HCT116 (cell line): ENCODE measurements around the gene PROKR2. TPM values are rescaled to one million over a fixed set of nuclear protein-coding genes. Genes with fewer than 3 reads are reported as not detected.

Experiments
- ATAC-seq: fragments of 200-7000 bp; cut with Tn5 transposase; 2 replicates; pipeline ENCODE4 v1.9.1; 2020; ENCODE audit warnings: mild to moderate bottlenecking, moderate library complexity
- BruUV-seq: library from RNA; stranded (reverse); fragments of 400-500 nt; replicated peaks from 2 replicates; lab custom pipeline; 2021; lab: Mats Ljungman, UMichigan
- CTCF ChIA-PET: fragments of 300-600 bp; sonication (Branson Sonifier 250); formaldehyde crosslinking; loops from one replicate; lab custom pipeline; 2021; ENCODE audit warnings: antibody characterized with exemption; lab: Charles Lee
- POLR2A ChIA-PET: fragments of 300-600, 350-600 bp; sonication (Branson Sonifier 250); formaldehyde crosslinking; loops from one replicate; lab custom pipeline; 2021; ENCODE audit warnings: antibody characterized with exemption; lab: Charles Lee
- RAD21 ChIA-PET, 2 experiments: fragments of 300-600 bp; sonication (Branson Sonifier 250); formaldehyde crosslinking; loops; one replicate each; lab custom pipeline; 2023; ENCODE audit warnings: low total read pairs in 2 of 2; ENCODE audit not compliant: uncharacterized antibody in 2 of 2, unreplicated experiment in 2 of 2, low non-redundant PET in 1 of 2; lab: Charles Lee
- DNase-seq: peaks from one replicate; pipeline ENCODE4 v3.0.0-alpha.2; 2010; ENCODE audit warnings: low read depth, low spot score
- H2AFZ ChIP-seq: fragments of 200-600 bp; shearing (Covaris generic), sonication (generic); 2 replicates; pipeline ENCODE4 v1.6.1; 2017; ENCODE audit warnings: low read depth, mixed run types, mixed read lengths, antibody characterized with exemption, low read length; ENCODE audit not compliant: poor library complexity, severe bottlenecking
- H3K27ac ChIP-seq: 2 replicates; pipeline ENCODE4 v1.5.1; 2012; ENCODE audit warnings: low read depth, low read length
- H3K27me3 ChIP-seq: fragments of 200-600 bp; sonication (generic); 2 replicates; pipeline ENCODE4 v1.6.1; 2016; ENCODE audit warnings: mixed run types, low read length, mixed read lengths; ENCODE audit not compliant: insufficient read depth
- H3K36me3 ChIP-seq, 2 experiments: fragments of 200-500 bp in 1 of 2; fragments of 200-600 bp in 1 of 2; sonication (Bioruptor generic) in 1 of 2; sonication (generic) in 1 of 2; 2 replicates each; pipeline versions ENCODE4 v1.5.1 to v1.6.1; 2014 to 2016; ENCODE audit warnings: low read length in 2 of 2, inconsistent platforms in 1 of 2, mixed read lengths in 1 of 2, mixed run types in 1 of 2; ENCODE audit not compliant: insufficient read depth in 2 of 2, control insufficient read depth in 1 of 2
- H3K4me1 ChIP-seq, 2 experiments: fragments of 200-600 bp in 1 of 2; sonication (generic) in 1 of 2; 2 replicates each; pipeline versions ENCODE4 v1.5.1 to v1.6.1; 2012 to 2017; ENCODE audit warnings: low read length in 2 of 2, inconsistent platforms in 1 of 2, mild to moderate bottlenecking in 1 of 2, mixed read lengths in 1 of 2, mixed run types in 1 of 2, moderate library complexity in 1 of 2; ENCODE audit not compliant: insufficient read depth in 2 of 2, control insufficient read depth in 1 of 2
- H3K4me2 ChIP-seq: fragments of 200-600 bp; sonication (generic); 2 replicates; pipeline ENCODE4 v1.6.1; 2017; ENCODE audit warnings: mixed run types, low read length, mixed read lengths
- H3K4me3 ChIP-seq, 2 experiments: fragments of 200-600 bp in 1 of 2; sonication (generic) in 1 of 2; replicated peaks in 1 of 2; 2 replicates each; pipeline ENCODE4 v1.5.1; 2011 to 2016; ENCODE audit warnings: low read length in 2 of 2, control low read depth in 1 of 2, low read depth in 1 of 2, mild to moderate bottlenecking in 1 of 2, mixed read lengths in 1 of 2, mixed run types in 1 of 2
- H3K79me2 ChIP-seq: fragments of 200-600 bp; sonication (generic); 2 replicates; pipeline ENCODE4 v1.6.1; 2017; ENCODE audit warnings: mild to moderate bottlenecking, mixed run types, low read length, moderate library complexity, mixed read lengths; ENCODE audit not compliant: insufficient read depth
- H3K9ac ChIP-seq: fragments of 200-600 bp; sonication (generic); 2 replicates; pipeline ENCODE4 v1.6.1; 2016; ENCODE audit warnings: low read length, mixed read lengths
- H3K9me2 ChIP-seq: fragments of 200-600 bp; sonication (generic), shearing (Covaris generic); 2 replicates; pipeline ENCODE4 v1.6.1; 2017; ENCODE audit warnings: mixed run types, mild to moderate bottlenecking, moderate library complexity; ENCODE audit not compliant: insufficient read depth
- H3K9me3 ChIP-seq, 2 experiments: fragments of 200-500 bp in 1 of 2; fragments of 200-600 bp in 1 of 2; sonication (Bioruptor generic) in 1 of 2; sonication (generic) in 1 of 2; 2 replicates each; pipeline ENCODE4 v1.6.1; 2014 to 2017; ENCODE audit warnings: low read length in 2 of 2, mixed read lengths in 2 of 2, inconsistent platforms in 1 of 2, low read depth in 1 of 2, mild to moderate bottlenecking in 1 of 2, mixed run types in 1 of 2, moderate library complexity in 1 of 2; ENCODE audit not compliant: control insufficient read depth in 1 of 2, insufficient read depth in 1 of 2
- H4K20me1 ChIP-seq: fragments of 200-600 bp; sonication (generic), shearing (Covaris generic); 2 replicates; pipeline ENCODE4 v1.6.1; 2017; ENCODE audit warnings: mixed run types, mild to moderate bottlenecking, moderate library complexity; ENCODE audit not compliant: insufficient read depth
- CBX3 ChIP-seq: IDR thresholded peaks from 2 replicates; pipeline ENCODE4 v1.6.1; 2012; ENCODE audit warnings: low read depth
- CEBPB ChIP-seq: IDR thresholded peaks from 2 replicates; pipeline ENCODE4 v1.6.1; 2012; ENCODE audit warnings: low read depth
- CTCF ChIP-seq, 3 experiments: fragments of 200-600 bp in 1 of 3; sonication (generic) in 1 of 3; IDR thresholded peaks in 2 of 3; conservative IDR thresholded peaks in 1 of 3; 2 replicates each; pipeline ENCODE4 v1.5.1; 2012 to 2017; ENCODE audit warnings: low read depth in 2 of 3, low read length in 2 of 3, antibody characterized with exemption in 1 of 3, borderline replicate concordance in 1 of 3, control low read depth in 1 of 3, mild to moderate bottlenecking in 1 of 3, mixed read lengths in 1 of 3, mixed run types in 1 of 3, moderate library complexity in 1 of 3; ENCODE audit not compliant: insufficient read depth in 1 of 3
- EZH2phosphoT487 ChIP-seq: fragments of 200-600 bp; IDR thresholded peaks from 2 replicates; pipeline ENCODE4 v1.6.1; 2018; ENCODE audit warnings: antibody characterized with exemption, borderline replicate concordance
- FOSL1 ChIP-seq: IDR thresholded peaks from 2 replicates; pipeline ENCODE4 v1.6.1; 2012; ENCODE audit warnings: low read depth
- MAX ChIP-seq: IDR thresholded peaks from 2 replicates; pipeline ENCODE4 v1.6.1; 2012
- REST ChIP-seq: IDR thresholded peaks from 2 replicates; pipeline ENCODE4 v1.6.1; 2012; ENCODE audit warnings: low read depth
- SIN3A ChIP-seq: IDR thresholded peaks from 2 replicates; pipeline ENCODE4 v1.6.1; 2012; ENCODE audit warnings: low read depth
- SP1 ChIP-seq: IDR thresholded peaks from 2 replicates; pipeline ENCODE4 v1.6.1; 2012; ENCODE audit warnings: low read depth
- YY1 ChIP-seq: IDR thresholded peaks from 2 replicates; pipeline ENCODE4 v1.6.1; 2011; ENCODE audit warnings: low read length, low read depth, moderate library complexity, mild to moderate bottlenecking; ENCODE audit not compliant: insufficient replicate concordance; ENCODE audit errors: extremely low read depth
- ZFX ChIP-seq: fragments of 450-650 bp; IDR thresholded peaks from 2 replicates; pipeline ENCODE4 v1.6.1; 2017
- ZNF274 ChIP-seq: fragments of 200-500 bp; sonication (Bioruptor generic); IDR thresholded peaks from 2 replicates; pipeline ENCODE4 v1.6.1; 2014; ENCODE audit warnings: mild to moderate bottlenecking, low read depth, low read length, inconsistent platforms
- intact Hi-C: fragments of 100-400 bp; cut with micrococcal nuclease; formaldehyde crosslinking; loops from 2 replicates; pipeline ENCODE4 v1.10.0; 2022
- total RNA-seq: library from RNA; stranded (reverse); gene quantifications from one replicate; pipeline ENCODE4 v1.2.1, GENCODE V29; 2021; ENCODE audit not compliant: unreplicated experiment

PROKR2 gene
- total RNA-seq, 1 experiment from 2014 or later = not detected

GRCh38 chr20:5297280-5298004 lies 19.3 kb downstream of the PROKR2 start:
- Histone ChIP-seq H3K27ac (no peak overlapping the region), H3K4me3 (no peak overlapping the region), H3K9me3 (no peaks in the 10 kb centered on the region), H3K9ac (no peak overlapping the region), H3K4me1 (no peaks in the 10 kb centered on the region), H4K20me1 (no peaks in the 10 kb centered on the region), H3K27me3 (peaks cover 19% of the 10 kb centered on the region), H3K9me2 (no peaks in the 10 kb centered on the region), H3K4me2 (no peak overlapping the region), H3K36me3 (no peaks in the 10 kb centered on the region), H2AFZ (no peak overlapping the region), H3K79me2 (no peaks in the 10 kb centered on the region)
- ChIA-PET RAD21 (no interaction called here), POLR2A (no interaction called here), CTCF (no interaction called here)
- intact Hi-C loops = no loop called here
- no TSS peak for BruUV-seq
- ATAC-seq = no peak
- no peak for TF ChIP-seq ZFX
- DNase-seq = no peak

- Histone ChIP-seq H3K36me3 (no peaks in the 10 kb centered on the region), H3K4me1 (no peaks in the 10 kb centered on the region), H3K4me3 (no peak overlapping the region), H2AFZ (no peak overlapping the region), H3K9me2 (no peaks in the 10 kb centered on the region), H3K4me2 (no peak overlapping the region), H3K27me3 (peaks cover 27% of the 10 kb centered on the region), H4K20me1 (no peaks in the 10 kb centered on the region), H3K9ac (no peak overlapping the region), H3K27ac (no peak overlapping the region), H3K9me3 (no peaks in the 10 kb centered on the region), H3K79me2 (no peaks in the 10 kb centered on the region)
- ChIA-PET POLR2A (no interaction called here), CTCF (interaction anchor here (1.0 kb wide), 1 partner anchor 158 kb away, joined by 3 read pairs; no protein-coding TSS in a partner anchor), RAD21 (no interaction called here)
- BruUV-seq = no TSS peak
- intact Hi-C loops = no loop called here
- no peak for TF ChIP-seq SP1
- no peak for TF ChIP-seq EZH2phosphoT487
- TF ChIP-seq YY1 = no peak
- no peak for TF ChIP-seq MAX
- TF ChIP-seq ZNF274 = no peak
- no peak for TF ChIP-seq CEBPB
- TF ChIP-seq CTCF (IDR thresholded peaks at IDR 0.05 in 2 of 3, conservative IDR thresholded peaks at IDR 0.05 in 1 of 3; ENCODE audit: borderline replicate concordance in 1 of 3, insufficient read depth in 1 of 3, low read depth in 2 of 3, low read length in 2 of 3) = no peak
- no peak for TF ChIP-seq SIN3A
- no peak for TF ChIP-seq CBX3
- no peak for TF ChIP-seq FOSL1
- TF ChIP-seq REST = no peak
- DNase-seq (no peak), ATAC-seq (no peak)
Observed at GRCh38 chr20:5290596-5290995, 26.2 kb downstream of the PROKR2 start.
